Chondrocyte (in vitro differentiated cells): Measurements from ENCODE around the gene ALDH1A2. TPM values are rescaled to one million over a fixed set of nuclear protein-coding genes. Genes with fewer than 3 reads are reported as not detected.

ENCODE experiments used
- DNase-seq: peaks from one replicate; pipeline ENCODE4 v3.0.0; 2021; ENCODE audit warnings: mixed read lengths, low spot score
- H3K27ac Mint-ChIP-seq: one replicate; pipeline ENCODE4 v1.8.0; 2021; ENCODE audit warnings: mild to moderate bottlenecking, moderate library complexity, mixed read lengths; ENCODE audit not compliant: unreplicated experiment
- H3K27me3 Mint-ChIP-seq: 2 replicates; pipeline ENCODE4 v1.8.0; 2021; ENCODE audit warnings: low read depth, mixed read lengths
- H3K36me3 Mint-ChIP-seq: 2 replicates; pipeline ENCODE4 v1.8.0; 2021; ENCODE audit warnings: low read depth, mixed read lengths
- H3K4me1 Mint-ChIP-seq: 2 replicates; pipeline ENCODE4 v1.8.0; 2021; ENCODE audit warnings: low read depth, mild to moderate bottlenecking, mixed read lengths
- H3K4me3 Mint-ChIP-seq: one replicate; pipeline ENCODE4 v1.8.0; 2021; ENCODE audit warnings: mild to moderate bottlenecking, moderate library complexity, mixed read lengths; ENCODE audit not compliant: unreplicated experiment
- H3K9me3 Mint-ChIP-seq: 2 replicates; pipeline ENCODE4 v1.8.0; 2021; ENCODE audit warnings: low read depth, mixed read lengths
- total RNA-seq: library from RNA; stranded (reverse); gene quantifications from 3 replicates; pipeline ENCODE4 v1.2.1, GENCODE V29; 2021
- TF ChIP-seq, protein P1 (sequence below): fragments of 200-600 bp; sonication (generic); IDR thresholded peaks from 2 replicates; pipeline ENCODE4 v1.5.0; 2021; ENCODE audit warnings: antibody characterized with exemption, mild to moderate bottlenecking, moderate library complexity

Gene ALDH1A2
- total RNA-seq, 1 donor from 2014 or later, result not detected

DNA sequence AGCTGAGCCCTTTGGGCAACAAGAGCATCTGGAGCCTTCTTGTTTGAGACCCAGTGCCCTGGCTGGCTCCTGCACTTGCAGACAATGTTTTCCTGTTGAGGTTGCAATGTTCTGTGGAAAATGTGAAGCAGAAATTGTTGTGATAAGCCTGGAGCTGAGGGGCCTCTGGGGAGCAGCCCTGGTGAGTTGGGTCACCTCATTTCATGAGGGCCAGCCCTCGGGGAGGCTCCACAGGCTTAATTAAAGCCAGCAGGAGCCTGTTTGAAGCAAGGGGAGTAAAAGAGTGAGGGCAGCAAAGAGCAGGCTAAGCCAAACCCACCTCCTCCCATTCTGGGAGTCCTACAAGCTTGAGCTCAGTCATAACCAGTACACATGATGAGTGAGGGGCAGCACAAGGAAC lies 154.3 kb downstream of the ALDH1A2 start:
- TF ChIP-seq, protein P1, sequence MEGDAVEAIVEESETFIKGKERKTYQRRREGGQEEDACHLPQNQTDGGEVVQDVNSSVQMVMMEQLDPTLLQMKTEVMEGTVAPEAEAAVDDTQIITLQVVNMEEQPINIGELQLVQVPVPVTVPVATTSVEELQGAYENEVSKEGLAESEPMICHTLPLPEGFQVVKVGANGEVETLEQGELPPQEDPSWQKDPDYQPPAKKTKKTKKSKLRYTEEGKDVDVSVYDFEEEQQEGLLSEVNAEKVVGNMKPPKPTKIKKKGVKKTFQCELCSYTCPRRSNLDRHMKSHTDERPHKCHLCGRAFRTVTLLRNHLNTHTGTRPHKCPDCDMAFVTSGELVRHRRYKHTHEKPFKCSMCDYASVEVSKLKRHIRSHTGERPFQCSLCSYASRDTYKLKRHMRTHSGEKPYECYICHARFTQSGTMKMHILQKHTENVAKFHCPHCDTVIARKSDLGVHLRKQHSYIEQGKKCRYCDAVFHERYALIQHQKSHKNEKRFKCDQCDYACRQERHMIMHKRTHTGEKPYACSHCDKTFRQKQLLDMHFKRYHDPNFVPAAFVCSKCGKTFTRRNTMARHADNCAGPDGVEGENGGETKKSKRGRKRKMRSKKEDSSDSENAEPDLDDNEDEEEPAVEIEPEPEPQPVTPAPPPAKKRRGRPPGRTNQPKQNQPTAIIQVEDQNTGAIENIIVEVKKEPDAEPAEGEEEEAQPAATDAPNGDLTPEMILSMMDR, result no peak
- H3K9me3 Mint-ChIP-seq, result peaks cover 4% of the 10 kb centered on the region
- H3K4me3 Mint-ChIP-seq, result no peak overlapping the region
- H3K27me3 Mint-ChIP-seq, result peaks cover 33% of the 10 kb centered on the region
- DNase-seq, result no peak
- H3K27ac Mint-ChIP-seq, result no peak overlapping the region
- H3K36me3 Mint-ChIP-seq, result no peaks in the 10 kb centered on the region
- no peaks in the 10 kb centered on the region for H3K4me1 Mint-ChIP-seq

DNA sequence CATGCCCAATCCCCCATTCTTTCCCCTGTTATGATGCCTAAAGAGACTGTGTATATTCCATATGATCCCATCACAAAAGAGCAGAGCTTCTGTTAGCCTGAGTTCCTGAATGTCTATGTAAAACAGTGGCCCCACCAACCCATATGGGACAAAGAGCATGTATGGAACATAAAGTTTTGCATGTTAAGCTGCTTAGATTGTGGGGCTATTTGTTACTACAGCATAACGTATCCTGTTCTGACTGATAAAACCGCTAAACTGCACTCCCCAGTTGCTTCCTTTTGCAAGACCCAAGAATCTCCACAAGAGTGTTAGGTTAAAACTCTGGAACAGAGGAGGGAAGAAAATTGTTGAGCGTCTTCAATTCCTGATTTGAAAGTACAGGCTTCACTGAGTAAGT lies 154.8 kb downstream of the ALDH1A2 start:
- Mint-ChIP-seq H3K4me1 (no peaks in the 10 kb centered on the region), H3K4me3 (no peak overlapping the region), H3K27me3 (peaks cover 34% of the 10 kb centered on the region), H3K27ac (no peak overlapping the region), H3K36me3 (no peaks in the 10 kb centered on the region), H3K9me3 (peaks cover 4% of the 10 kb centered on the region)
- TF ChIP-seq, protein P1, result no peak
- no peak for DNase-seq

DNA sequence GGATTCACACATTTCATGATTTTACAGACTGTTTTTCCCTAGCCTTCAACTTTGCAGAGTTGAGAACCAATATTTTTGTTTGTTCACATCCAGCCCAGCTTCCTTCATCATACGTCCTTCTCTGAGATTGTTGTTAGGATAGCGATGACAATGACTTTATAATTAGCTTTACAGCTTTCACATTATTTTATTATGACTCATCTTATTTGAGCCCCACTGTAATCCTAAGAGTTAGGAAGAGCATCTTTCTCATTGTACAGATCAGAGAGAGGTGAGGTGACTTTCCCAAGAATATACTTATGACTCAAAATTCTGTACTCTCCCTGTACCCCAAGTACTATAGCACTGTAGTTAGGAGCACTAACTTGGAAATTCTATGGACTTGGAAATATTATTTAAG lies 156.1 kb downstream of the ALDH1A2 start:
- Mint-ChIP-seq H3K4me3 (no peak overlapping the region), H3K27me3 (peaks cover 36% of the 10 kb centered on the region), H3K4me1 (no peaks in the 10 kb centered on the region), H3K36me3 (no peaks in the 10 kb centered on the region), H3K9me3 (peaks cover 4% of the 10 kb centered on the region), H3K27ac (no peak overlapping the region)
- no peak for DNase-seq
- TF ChIP-seq, protein P1, result no peak

DNA sequence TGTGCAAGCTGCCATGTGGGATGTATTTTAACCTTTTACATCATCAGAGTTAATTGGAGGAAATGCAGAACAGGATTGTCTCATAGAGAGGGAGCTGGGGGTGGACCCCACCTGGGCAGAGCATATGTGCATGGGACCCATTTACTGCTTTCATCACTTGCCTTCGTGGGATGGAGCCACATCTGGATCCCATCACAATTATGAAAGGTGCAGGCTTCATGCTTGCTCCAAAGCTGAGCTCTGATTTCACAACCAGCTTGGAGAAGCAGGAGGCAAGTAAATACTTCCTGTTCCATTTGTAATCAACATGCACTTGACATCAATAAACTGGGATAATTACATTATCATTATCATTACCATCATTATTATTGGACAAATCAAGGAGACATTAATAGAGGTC lies 161.9 kb downstream of the ALDH1A2 start:
- TF ChIP-seq, protein P1, result no peak
- H3K4me1 Mint-ChIP-seq, result no peaks in the 10 kb centered on the region
- H3K36me3 Mint-ChIP-seq, result no peaks in the 10 kb centered on the region
- H3K27me3 Mint-ChIP-seq, result peaks cover 25% of the 10 kb centered on the region
- H3K9me3 Mint-ChIP-seq, result no peaks in the 10 kb centered on the region
- H3K4me3 Mint-ChIP-seq, result no peak overlapping the region
- no peak for DNase-seq
- no peak overlapping the region for H3K27ac Mint-ChIP-seq

Other genes starting within 250 kb of the ALDH1A2 start
- not detected in 3 replicates for gene AQP9, start 72.7 kb upstream of the ALDH1A2 start, total RNA-seq